GF-D8 (cell line): Measurements from ENCODE around the gene GPR6.

Source experiments
- DNase-seq: peaks from one replicate; lab custom pipeline; 2025; lab: John Stamatoyannopoulos, UW

The GPR6 gene

DNA sequence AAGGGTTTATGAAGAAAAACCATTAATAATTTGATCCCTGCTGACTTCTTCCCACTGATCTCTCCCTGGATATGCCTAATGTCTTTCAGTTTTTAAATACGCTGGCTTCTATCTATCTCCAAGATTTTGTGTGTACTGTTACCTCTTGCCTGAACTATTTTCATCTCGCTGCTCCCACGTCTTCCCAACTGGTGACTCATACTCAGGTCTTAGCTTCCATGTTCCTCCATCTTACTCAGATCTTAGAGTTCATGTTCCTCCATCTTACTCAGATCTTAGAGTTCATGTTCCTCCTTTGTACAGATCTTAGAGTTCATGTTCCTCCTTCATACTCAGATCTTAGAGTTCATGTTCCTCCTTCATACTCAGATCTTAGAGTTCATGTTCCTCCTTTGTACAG, 21.6 kb downstream of the GPR6 start:
- DNase-seq = no peak

DNA sequence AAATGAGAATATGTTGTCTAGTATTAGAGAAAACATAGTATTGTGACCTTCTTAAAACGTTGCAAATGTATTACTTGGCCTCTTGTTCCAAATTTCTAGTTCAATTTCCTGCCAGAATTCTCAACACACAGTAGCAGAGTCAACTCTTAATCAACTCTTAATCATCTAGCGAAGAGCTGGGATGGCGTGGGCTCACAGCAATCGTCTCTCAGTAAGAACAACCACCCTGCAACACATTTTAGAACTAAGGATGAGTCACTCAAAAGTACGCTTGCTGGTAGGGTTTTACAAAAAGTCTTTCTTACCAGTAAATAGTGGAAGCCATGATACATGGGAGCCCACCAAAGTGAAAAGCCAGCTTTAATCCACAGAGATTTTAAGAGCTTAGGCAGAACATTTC, 24.6 kb downstream of the GPR6 start:
- no peak for DNase-seq

DNA sequence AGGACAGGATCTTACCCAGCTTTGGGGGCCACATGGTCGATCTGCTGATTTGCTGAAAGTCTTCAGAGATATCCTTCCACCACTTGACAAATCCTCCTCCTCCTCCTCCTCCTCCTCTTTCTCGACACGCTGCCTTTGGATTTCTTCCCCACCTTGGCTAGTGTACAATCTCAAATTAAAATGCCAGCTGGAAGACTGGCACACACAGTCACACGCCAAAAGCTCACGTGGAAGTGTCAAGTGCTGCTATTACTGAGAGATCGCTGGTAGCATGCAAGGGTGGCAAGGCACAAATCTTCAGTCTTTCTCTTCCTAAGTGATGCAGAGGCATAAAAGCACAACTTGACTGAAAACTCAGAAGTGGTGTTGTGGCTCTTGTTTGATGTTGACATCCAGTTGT, 35.3 kb downstream of the GPR6 start:
- DNase-seq = no peak

GRCh38 chr6:110015206-110015605, 37.1 kb downstream of the GPR6 start:
- DNase-seq = no peak

- DNase-seq = no peak
Measured at GRCh38 chr6:110017306-110017705, 39.2 kb downstream of the GPR6 start.

DNA sequence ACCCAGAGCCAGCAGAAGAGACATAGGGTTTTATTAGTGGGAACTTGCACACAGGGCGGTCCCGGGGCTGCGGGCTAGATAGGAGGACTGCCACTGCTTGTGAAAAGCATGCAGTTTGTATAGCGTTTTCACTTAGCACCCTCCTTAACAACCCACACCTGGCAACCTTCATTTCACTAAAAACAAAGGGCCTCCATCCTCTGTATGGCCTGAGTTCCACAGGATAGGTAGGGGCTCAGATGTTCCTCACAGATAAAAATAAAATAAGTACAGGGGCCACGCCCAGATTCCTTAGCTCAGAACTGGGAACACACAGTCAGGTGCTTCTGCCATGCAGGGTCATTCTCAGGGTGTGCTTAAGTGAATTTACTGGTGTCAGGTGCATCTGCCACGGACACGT, 39.8 kb downstream of the GPR6 start:
- no peak for DNase-seq

DNA sequence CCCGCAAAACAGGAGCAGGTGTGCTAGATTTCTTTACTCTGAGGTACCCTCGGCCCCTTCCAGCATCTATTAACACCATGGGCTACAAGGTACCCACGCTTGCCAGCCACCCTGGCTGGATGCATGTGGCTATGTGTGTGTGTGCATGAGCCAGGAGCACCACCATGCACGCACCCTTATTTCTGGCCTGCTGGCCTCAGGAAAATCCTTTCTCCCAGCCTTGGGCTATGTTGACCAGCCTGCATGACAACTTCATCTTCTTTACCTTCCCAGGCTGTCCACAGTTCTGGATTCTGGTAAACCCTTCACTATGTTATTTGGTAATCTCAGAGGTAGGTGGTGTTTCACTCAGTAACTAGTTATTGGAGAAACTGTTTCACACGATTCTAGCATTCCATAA, 40.4 kb downstream of the GPR6 start:
- no peak for DNase-seq

- peak; percentile 43 for DNase-seq
Measured at GRCh38 chr6:110020888-110021287, 42.8 kb downstream of the GPR6 start.

GRCh38 chr6:110029144-110029543, 51.0 kb downstream of the GPR6 start:
- no peak for DNase-seq
